ENCODE results near the gene SLC25A30.

DNA sequence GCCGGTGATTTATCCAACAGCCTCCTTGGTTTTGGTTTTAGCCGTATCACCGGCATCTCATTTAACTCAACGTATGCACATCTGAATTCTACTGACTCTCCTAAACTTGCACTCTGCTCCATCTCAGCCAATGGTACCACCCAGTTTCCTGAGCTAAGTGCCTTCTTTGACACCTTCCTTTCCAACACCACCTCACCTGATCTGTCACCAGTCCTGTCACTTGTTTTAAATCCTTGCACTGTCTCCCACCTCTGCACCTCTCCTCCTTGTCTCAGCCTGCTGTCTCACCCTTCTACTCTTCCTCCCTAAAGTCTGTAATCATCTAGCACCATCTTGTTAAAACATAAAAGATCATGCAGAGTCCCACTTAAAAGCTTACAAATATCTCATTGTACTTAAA lies 49.1 kb downstream of the SLC25A30 start:
- TF ChIP-seq, protein P1, sequence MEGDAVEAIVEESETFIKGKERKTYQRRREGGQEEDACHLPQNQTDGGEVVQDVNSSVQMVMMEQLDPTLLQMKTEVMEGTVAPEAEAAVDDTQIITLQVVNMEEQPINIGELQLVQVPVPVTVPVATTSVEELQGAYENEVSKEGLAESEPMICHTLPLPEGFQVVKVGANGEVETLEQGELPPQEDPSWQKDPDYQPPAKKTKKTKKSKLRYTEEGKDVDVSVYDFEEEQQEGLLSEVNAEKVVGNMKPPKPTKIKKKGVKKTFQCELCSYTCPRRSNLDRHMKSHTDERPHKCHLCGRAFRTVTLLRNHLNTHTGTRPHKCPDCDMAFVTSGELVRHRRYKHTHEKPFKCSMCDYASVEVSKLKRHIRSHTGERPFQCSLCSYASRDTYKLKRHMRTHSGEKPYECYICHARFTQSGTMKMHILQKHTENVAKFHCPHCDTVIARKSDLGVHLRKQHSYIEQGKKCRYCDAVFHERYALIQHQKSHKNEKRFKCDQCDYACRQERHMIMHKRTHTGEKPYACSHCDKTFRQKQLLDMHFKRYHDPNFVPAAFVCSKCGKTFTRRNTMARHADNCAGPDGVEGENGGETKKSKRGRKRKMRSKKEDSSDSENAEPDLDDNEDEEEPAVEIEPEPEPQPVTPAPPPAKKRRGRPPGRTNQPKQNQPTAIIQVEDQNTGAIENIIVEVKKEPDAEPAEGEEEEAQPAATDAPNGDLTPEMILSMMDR (IDR thresholded peaks at IDR 0.05), result no peak
- TF ChIP-seq POLR2A (IDR thresholded peaks at IDR 0.05) (no peak), POLR2AphosphoS5 (IDR thresholded peaks at IDR 0.05) (no peak)

Measured in prostate gland (tissue), 2 donors.